Stimulated activated effector memory CD8-positive, alpha-beta T cell treated with anti-CD3 and anti-CD28 coated beads, Interleukin-12 subunit alpha, Interleukin-12 subunit beta, amount 100 ng/mL, for 72 hours (primary cell): ENCODE results near the gene NHSL2.

ENCODE experiments used
- ATAC-seq: fragments of 150-1000 bp; cut with Tn5 transposase; 2 replicates; pipeline ENCODE4 v1.10.0; 2021
- DNase-seq, 2 donors: peaks; one replicate each; pipeline ENCODE4 v3.0.0; 2021 to 2022; ENCODE audit warnings: low spot score in 2 of 2
- H3K27ac Mint-ChIP-seq: one replicate; pipeline ENCODE4 v1.8.0; 2022; ENCODE audit warnings: mild to moderate bottlenecking, mixed read lengths
- H3K36me3 Mint-ChIP-seq: one replicate; pipeline ENCODE4 v1.8.0; 2022; ENCODE audit warnings: mild to moderate bottlenecking, mixed read lengths
- H3K4me1 Mint-ChIP-seq: one replicate; pipeline ENCODE4 v1.8.0; 2022; ENCODE audit warnings: mixed read lengths
- H3K4me3 Mint-ChIP-seq: one replicate; pipeline ENCODE4 v1.8.0; 2022; ENCODE audit warnings: mild to moderate bottlenecking, mixed read lengths
- H3K9me3 Mint-ChIP-seq: one replicate; pipeline ENCODE4 v1.8.0; 2022; ENCODE audit warnings: mixed read lengths

The NHSL2 gene

GRCh38 chrX:71912156-71912555 lies 1.5 kb downstream of the NHSL2 start:
- DNase-seq: no peak
- Mint-ChIP-seq H3K27ac (no peak overlapping the region), H3K4me3 (peak overlapping the region; percentile 66), H3K9me3 (no peaks in the 10 kb centered on the region), H3K36me3 (no peaks in the 10 kb centered on the region), H3K4me1 (no peaks in the 10 kb centered on the region)
- no peak for ATAC-seq

DNA sequence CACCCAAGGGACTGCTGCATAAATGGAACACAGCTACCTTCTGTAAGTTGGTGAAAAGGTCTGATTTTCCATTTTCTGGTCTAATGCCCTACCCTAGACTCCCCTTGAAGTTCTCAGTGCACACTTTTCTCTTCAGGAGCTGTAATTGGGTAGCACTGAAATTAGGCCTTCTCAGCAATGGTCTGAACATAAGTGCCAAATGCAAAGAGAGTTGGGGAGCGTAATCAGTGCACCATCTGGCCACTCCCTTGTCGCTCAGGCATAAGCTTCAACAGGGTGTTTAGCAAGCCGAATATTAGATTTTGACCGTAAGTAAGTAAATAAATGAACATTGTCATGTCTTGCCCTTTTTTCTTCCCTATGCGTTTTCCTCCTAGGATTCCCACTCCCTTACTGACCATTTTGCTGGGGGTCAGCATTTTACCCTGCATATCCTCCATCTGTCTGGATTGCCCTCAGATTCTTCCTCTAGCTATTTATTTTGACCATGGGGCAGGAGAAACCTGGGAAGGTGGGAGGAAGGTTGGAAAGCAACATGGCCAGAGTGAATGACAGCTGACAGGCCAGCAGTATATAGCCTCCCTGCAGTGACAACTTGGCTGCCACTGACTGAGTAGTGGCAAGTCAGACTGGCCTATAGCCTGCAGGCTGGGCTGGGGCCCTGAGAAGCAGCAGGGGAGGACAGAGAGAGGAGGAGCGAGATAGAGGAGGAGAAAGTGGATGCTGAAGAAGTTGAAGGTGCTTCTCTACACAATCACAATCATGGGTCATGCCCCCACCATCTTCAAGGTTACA lies 2.7 kb downstream of the NHSL2 start:
- no peak overlapping the region for H3K27ac Mint-ChIP-seq
- no peaks in the 10 kb centered on the region for H3K9me3 Mint-ChIP-seq
- no peak for ATAC-seq
- no peak for DNase-seq
- no peaks in the 10 kb centered on the region for H3K4me1 Mint-ChIP-seq
- H3K4me3 Mint-ChIP-seq: no peak overlapping the region
- no peaks in the 10 kb centered on the region for H3K36me3 Mint-ChIP-seq

GRCh38 chrX:71917621-71918343 lies 7.1 kb downstream of the NHSL2 start:
- DNase-seq (no peak), ATAC-seq (no peak)
- no peak overlapping the region for H3K27ac Mint-ChIP-seq

GRCh38 chrX:71919431-71919830 lies 8.8 kb downstream of the NHSL2 start:
- no peak for DNase-seq
- no peaks in the 10 kb centered on the region for H3K36me3 Mint-ChIP-seq
- H3K4me3 Mint-ChIP-seq: no peak overlapping the region
- H3K9me3 Mint-ChIP-seq: no peaks in the 10 kb centered on the region
- no peaks in the 10 kb centered on the region for H3K4me1 Mint-ChIP-seq
- ATAC-seq: no peak
- H3K27ac Mint-ChIP-seq: no peak overlapping the region

More at GRCh38 chrX:71917621-71918343, 7.1 kb downstream of the NHSL2 start:
- H3K4me3 Mint-ChIP-seq: no peak overlapping the region
- H3K9me3 Mint-ChIP-seq: no peaks in the 10 kb centered on the region
- H3K36me3 Mint-ChIP-seq: no peaks in the 10 kb centered on the region
- H3K4me1 Mint-ChIP-seq: no peaks in the 10 kb centered on the region

DNA sequence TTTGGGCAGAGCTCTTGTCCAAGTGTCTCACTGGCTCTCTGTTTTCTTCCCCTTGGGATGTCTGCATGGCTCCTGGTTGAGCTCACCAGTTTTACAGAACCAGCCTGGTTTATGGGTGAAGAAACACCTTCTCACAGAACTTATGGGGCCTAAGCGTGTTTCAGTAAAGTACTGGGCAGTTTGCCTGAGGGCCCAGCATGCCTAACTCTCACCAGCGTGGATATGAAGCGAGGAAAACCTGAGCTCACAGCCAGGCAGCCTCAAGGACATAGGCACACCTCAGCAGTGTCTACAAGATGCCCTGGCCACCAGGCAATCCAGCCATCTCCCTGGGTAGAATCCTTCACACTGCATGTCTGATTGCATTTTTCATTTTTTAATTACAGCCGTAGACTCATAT lies 9.2 kb downstream of the NHSL2 start:
- H3K4me1 Mint-ChIP-seq: no peaks in the 10 kb centered on the region
- no peak overlapping the region for H3K4me3 Mint-ChIP-seq
- H3K36me3 Mint-ChIP-seq: no peaks in the 10 kb centered on the region
- H3K9me3 Mint-ChIP-seq: no peaks in the 10 kb centered on the region
- no peak for ATAC-seq
- H3K27ac Mint-ChIP-seq: no peak overlapping the region
- DNase-seq: no peak

- Mint-ChIP-seq H3K4me1 (no peaks in the 10 kb centered on the region), H3K27ac (no peak overlapping the region), H3K9me3 (no peaks in the 10 kb centered on the region), H3K4me3 (no peak overlapping the region), H3K36me3 (no peaks in the 10 kb centered on the region)
- ATAC-seq (no peak), DNase-seq (no peak)
Measured at GRCh38 chrX:71922686-71923085, 12.0 kb downstream of the NHSL2 start.

DNA sequence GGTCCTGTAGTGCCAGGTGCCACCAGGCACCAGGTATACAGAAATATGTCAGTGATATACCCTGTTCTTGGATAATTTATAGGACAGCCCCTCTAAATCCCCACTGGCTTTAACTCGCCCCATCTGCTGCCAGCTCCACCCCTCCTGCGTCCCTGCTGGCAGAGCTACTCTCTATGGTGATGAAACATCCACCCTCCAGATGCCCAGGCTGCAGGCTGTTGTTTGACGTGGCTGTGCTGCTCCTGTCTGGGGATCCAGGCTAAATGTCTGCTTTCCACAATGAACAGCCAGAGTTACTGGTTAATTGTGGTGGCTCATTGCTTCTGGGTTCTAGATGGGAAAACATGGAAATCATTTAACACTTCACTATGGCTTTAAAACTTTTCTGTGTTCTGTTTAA lies 12.9 kb downstream of the NHSL2 start:
- ATAC-seq: no peak
- Mint-ChIP-seq H3K9me3 (no peaks in the 10 kb centered on the region), H3K4me1 (no peaks in the 10 kb centered on the region), H3K4me3 (no peak overlapping the region), H3K36me3 (no peaks in the 10 kb centered on the region), H3K27ac (no peak overlapping the region)
- no peak for DNase-seq

DNA sequence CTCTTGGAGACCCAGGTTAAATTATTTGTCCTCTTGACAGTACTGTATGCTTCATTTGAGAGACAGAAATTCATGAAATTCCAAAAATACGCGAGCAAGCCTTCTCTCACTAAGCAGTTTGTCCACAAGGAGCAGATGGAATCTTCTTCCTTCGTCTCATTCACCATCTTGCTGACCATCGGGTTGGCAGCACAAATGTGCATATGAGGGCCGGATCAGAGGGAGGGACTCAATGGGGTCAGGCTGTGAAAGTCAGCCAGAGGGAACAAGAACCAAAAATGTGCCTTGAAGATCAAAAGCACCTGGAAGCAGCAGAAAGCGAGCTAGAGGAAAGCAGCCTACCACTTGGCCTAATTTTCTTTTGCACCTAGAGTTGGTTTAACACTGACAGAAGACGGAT lies 16.4 kb downstream of the NHSL2 start:
- Mint-ChIP-seq H3K9me3 (no peaks in the 10 kb centered on the region), H3K27ac (no peak overlapping the region), H3K36me3 (no peaks in the 10 kb centered on the region), H3K4me3 (no peak overlapping the region), H3K4me1 (no peaks in the 10 kb centered on the region)
- DNase-seq (no peak), ATAC-seq (no peak)

GRCh38 chrX:71928856-71929255 lies 18.2 kb downstream of the NHSL2 start:
- no peak overlapping the region for H3K4me3 Mint-ChIP-seq
- H3K4me1 Mint-ChIP-seq: no peaks in the 10 kb centered on the region
- no peaks in the 10 kb centered on the region for H3K9me3 Mint-ChIP-seq
- no peaks in the 10 kb centered on the region for H3K36me3 Mint-ChIP-seq
- ATAC-seq: no peak
- H3K27ac Mint-ChIP-seq: no peak overlapping the region
- no peak for DNase-seq

DNA sequence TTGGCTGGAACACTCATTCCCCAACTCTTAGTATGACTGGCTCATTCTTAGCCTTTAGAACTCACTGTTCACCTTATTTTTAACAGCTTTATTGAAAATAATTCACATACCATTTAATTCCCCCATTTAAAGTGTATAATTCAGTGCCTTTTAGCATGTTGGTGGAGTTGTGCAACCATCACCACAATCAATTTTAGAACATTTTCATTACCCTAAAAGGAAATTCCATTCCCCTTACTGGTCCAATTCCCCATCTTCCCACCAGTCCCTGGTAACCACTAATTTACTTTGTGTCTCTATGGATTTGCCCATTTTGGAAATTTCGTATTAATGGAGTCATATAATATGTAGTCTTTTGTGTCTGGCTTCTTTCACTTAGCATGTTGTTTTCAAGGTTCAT lies 19.7 kb downstream of the NHSL2 start:
- Mint-ChIP-seq H3K4me1 (no peaks in the 10 kb centered on the region), H3K27ac (no peak overlapping the region), H3K36me3 (no peaks in the 10 kb centered on the region), H3K9me3 (no peaks in the 10 kb centered on the region), H3K4me3 (no peak overlapping the region)
- ATAC-seq (no peak), DNase-seq (no peak)

GRCh38 chrX:71935476-71935875 lies 24.8 kb downstream of the NHSL2 start:
- no peak overlapping the region for H3K4me3 Mint-ChIP-seq
- no peak for ATAC-seq
- no peaks in the 10 kb centered on the region for H3K4me1 Mint-ChIP-seq
- no peak for DNase-seq
- no peak overlapping the region for H3K27ac Mint-ChIP-seq
- no peaks in the 10 kb centered on the region for H3K9me3 Mint-ChIP-seq
- no peaks in the 10 kb centered on the region for H3K36me3 Mint-ChIP-seq

DNA sequence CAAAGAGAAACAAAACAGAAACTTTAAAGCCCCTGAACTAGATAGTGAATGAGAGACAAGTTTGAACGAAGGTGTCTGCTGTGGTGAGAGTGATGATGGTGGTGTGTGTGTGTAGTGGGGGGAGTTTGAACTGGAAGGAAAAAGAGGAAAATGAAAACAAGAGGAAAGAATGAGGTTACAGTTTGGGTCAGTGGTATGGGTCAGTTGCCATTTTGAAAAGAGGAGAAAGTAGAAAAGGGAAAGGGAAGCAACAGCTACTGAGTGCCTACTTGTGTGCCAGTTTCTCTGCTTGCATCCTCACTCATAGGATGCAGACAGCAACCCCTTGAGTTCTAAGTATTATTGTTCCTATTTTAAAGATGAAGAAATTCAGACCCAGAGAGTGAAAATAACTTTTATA lies 26.0 kb downstream of the NHSL2 start:
- no peaks in the 10 kb centered on the region for H3K9me3 Mint-ChIP-seq
- no peaks in the 10 kb centered on the region for H3K36me3 Mint-ChIP-seq
- no peak overlapping the region for H3K4me3 Mint-ChIP-seq
- DNase-seq (no peak), ATAC-seq (no peak)
- no peak overlapping the region for H3K27ac Mint-ChIP-seq
- no peaks in the 10 kb centered on the region for H3K4me1 Mint-ChIP-seq

- Mint-ChIP-seq H3K4me3 (no peak overlapping the region), H3K9me3 (no peaks in the 10 kb centered on the region), H3K27ac (no peak overlapping the region), H3K4me1 (no peaks in the 10 kb centered on the region), H3K36me3 (no peaks in the 10 kb centered on the region)
- no peak for ATAC-seq
- DNase-seq: no peak
Measured at GRCh38 chrX:71938371-71938770, 27.7 kb downstream of the NHSL2 start.

- no peak overlapping the region for H3K4me3 Mint-ChIP-seq
- no peaks in the 10 kb centered on the region for H3K4me1 Mint-ChIP-seq
- ATAC-seq (no peak), DNase-seq (no peak)
- H3K36me3 Mint-ChIP-seq: no peaks in the 10 kb centered on the region
- H3K9me3 Mint-ChIP-seq: no peaks in the 10 kb centered on the region
- H3K27ac Mint-ChIP-seq: no peak overlapping the region
Measured at GRCh38 chrX:71941145-71941544, 30.5 kb downstream of the NHSL2 start.

DNA sequence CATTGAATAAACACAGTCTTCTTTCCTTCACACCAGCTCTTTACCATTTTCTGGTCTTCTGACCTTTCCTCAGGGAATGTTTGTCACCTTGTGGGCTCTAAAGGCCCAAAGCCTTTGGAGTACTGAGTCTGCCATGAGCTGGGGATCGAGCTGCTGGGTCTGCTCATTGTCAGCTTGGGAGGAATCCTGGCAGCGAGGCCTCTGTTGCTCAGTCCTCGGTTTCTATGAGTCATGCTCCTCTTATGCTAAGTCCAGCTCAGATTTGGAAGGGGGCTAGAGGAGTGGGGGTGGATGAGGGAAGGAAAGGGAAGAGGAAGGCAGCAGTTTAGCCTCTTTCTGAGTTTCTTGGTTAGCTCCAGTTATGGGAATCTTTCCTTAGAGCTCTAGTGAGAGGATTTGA lies 31.1 kb downstream of the NHSL2 start:
- ATAC-seq (no peak), DNase-seq (no peak)
- H3K4me3 Mint-ChIP-seq: no peak overlapping the region
- H3K4me1 Mint-ChIP-seq: no peaks in the 10 kb centered on the region
- no peak overlapping the region for H3K27ac Mint-ChIP-seq
- H3K9me3 Mint-ChIP-seq: no peaks in the 10 kb centered on the region
- no peaks in the 10 kb centered on the region for H3K36me3 Mint-ChIP-seq

DNA sequence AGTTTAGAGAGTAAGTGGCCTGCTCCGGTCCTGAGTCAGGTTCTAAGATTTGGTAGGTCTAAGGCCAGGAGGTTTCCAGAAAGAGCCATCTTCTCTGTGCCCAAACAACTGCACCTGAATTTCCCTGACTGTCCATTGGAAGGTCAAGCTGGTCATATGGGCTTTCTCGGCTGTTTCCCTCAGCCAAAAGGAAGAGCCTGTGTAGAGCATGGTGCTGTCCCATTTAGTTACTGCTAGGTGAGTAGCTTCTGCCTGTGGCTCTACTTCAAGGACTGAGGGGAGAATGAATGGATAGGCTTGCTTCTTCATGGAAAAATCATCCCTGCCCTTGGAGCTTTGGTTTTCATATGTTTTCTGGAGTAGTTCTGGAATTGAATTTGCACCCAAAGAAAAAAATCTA lies 33.7 kb downstream of the NHSL2 start:
- DNase-seq: no peak
- Mint-ChIP-seq H3K36me3 (no peaks in the 10 kb centered on the region), H3K4me1 (no peaks in the 10 kb centered on the region), H3K9me3 (no peaks in the 10 kb centered on the region), H3K4me3 (no peak overlapping the region), H3K27ac (no peak overlapping the region)
- no peak for ATAC-seq
